ENCODE data around the gene FRAT2. TPM values are rescaled to one million over a fixed set of nuclear protein-coding genes. Genes with fewer than 3 reads are reported as not detected.
"Not testable (repeated sequence)": the region's sequence is repeated elsewhere in the genome, so short reads cannot be mapped to it uniquely, and the experiment has no call there.

The FRAT2 gene
- total RNA-seq, 1 donor from 2014 or later: 8.9 TPM

DNA sequence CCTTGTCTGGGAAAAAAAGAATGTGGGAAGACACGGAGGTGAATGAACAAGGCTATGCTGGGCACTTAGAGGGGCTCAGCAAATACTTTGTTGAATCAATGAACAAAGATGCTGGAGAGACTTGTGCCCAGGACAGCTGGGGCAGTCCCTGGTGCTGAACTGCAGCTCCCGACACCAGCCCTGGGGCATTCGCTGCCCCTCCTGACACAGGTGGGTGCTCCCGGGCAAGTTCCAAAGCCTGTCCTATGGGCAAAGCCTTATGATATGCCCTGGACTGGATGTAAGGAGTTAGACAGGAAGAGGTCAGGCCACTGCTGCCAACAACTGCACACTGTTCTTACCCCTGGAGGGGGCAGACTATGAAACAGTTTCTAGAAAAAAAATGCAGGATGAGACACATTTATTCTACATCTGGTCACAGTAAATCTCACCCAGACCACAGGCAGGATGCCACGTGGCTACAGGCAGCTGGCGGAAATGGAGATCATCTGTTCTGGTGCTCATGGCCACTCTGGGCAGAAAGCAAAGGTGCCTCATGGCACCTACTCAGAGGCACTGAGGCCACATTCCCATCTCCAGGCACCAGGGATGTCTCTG, 21.9 kb upstream of the FRAT2 start:
- DNase-seq (ENCODE audit: low spot score in 2 of 2, unreplicated experiment in 2 of 2): no peak
- peaks cover 18% of the 10 kb centered on the region for H3K36me3 Mint-ChIP-seq
- no peaks in the 10 kb centered on the region for H3K9me3 Mint-ChIP-seq
- H3K4me1 Mint-ChIP-seq: no peaks in the 10 kb centered on the region
- H3K27ac Mint-ChIP-seq: no peak overlapping the region
- H3K4me3 Mint-ChIP-seq: no peak overlapping the region
- no peaks in the 10 kb centered on the region for H3K27me3 Mint-ChIP-seq (ENCODE audit: low read depth)
- TF ChIP-seq, protein P1, sequence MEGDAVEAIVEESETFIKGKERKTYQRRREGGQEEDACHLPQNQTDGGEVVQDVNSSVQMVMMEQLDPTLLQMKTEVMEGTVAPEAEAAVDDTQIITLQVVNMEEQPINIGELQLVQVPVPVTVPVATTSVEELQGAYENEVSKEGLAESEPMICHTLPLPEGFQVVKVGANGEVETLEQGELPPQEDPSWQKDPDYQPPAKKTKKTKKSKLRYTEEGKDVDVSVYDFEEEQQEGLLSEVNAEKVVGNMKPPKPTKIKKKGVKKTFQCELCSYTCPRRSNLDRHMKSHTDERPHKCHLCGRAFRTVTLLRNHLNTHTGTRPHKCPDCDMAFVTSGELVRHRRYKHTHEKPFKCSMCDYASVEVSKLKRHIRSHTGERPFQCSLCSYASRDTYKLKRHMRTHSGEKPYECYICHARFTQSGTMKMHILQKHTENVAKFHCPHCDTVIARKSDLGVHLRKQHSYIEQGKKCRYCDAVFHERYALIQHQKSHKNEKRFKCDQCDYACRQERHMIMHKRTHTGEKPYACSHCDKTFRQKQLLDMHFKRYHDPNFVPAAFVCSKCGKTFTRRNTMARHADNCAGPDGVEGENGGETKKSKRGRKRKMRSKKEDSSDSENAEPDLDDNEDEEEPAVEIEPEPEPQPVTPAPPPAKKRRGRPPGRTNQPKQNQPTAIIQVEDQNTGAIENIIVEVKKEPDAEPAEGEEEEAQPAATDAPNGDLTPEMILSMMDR (IDR thresholded peaks at IDR 0.05; ENCODE audit: unreplicated experiment): no peak

DNA sequence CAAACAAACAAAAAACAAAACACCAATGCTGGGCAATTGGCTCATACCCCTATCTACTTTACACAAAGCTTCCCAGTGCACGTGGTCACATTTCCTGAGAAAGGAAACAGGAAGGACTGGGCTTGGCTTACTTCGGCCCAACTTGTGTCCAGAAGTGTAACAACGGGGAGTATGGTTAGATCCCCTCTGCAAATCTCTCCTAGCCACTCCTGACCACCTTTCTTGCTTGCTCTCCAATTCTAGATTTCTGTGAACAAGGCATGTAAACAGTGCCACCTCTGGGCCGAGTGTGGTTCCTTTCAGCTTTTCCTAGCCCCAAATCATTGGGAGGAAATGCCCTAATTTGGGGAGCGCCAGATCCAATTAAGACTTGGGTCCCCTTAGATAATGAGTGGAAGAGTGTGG, 21.0 kb upstream of the FRAT2 start:
- no peak overlapping the region for H3K27ac Mint-ChIP-seq
- peaks cover 16% of the 10 kb centered on the region for H3K36me3 Mint-ChIP-seq
- DNase-seq (ENCODE audit: low spot score in 2 of 2, unreplicated experiment in 2 of 2): no peak
- H3K4me1 Mint-ChIP-seq: no peaks in the 10 kb centered on the region
- no peaks in the 10 kb centered on the region for H3K9me3 Mint-ChIP-seq
- TF ChIP-seq, protein P1 (IDR thresholded peaks at IDR 0.05; ENCODE audit: unreplicated experiment): no peak
- H3K4me3 Mint-ChIP-seq: no peak overlapping the region
- no peaks in the 10 kb centered on the region for H3K27me3 Mint-ChIP-seq (ENCODE audit: low read depth)

DNA sequence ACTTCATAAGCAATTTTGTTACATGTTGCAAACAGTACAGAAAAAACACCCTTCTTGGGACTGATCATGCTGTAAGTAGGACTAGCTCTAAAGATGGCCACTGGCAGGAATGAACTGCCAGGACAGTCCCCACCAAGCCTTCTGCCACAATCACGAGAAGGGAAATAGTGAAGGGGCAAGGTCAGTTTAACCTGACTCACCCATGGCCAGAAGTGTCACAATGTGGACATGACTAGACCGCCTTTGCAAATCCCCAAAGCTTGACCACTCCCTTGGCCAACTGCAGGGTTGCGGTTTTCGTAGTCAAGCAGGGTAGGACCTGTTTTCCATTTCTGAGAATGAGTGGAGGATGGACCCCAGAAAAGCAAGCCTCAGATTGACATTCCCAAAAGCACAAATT, 19.4 kb upstream of the FRAT2 start:
- DNase-seq (ENCODE audit: low spot score in 2 of 2, unreplicated experiment in 2 of 2): no peak
- H3K36me3 Mint-ChIP-seq: peaks cover 13% of the 10 kb centered on the region
- H3K4me3 Mint-ChIP-seq: no peak overlapping the region
- TF ChIP-seq, protein P1 (IDR thresholded peaks at IDR 0.05; ENCODE audit: unreplicated experiment): no peak
- H3K27ac Mint-ChIP-seq: no peak overlapping the region
- no peaks in the 10 kb centered on the region for H3K9me3 Mint-ChIP-seq
- H3K27me3 Mint-ChIP-seq (ENCODE audit: low read depth): no peaks in the 10 kb centered on the region
- H3K4me1 Mint-ChIP-seq: peaks cover 9% of the 10 kb centered on the region

DNA sequence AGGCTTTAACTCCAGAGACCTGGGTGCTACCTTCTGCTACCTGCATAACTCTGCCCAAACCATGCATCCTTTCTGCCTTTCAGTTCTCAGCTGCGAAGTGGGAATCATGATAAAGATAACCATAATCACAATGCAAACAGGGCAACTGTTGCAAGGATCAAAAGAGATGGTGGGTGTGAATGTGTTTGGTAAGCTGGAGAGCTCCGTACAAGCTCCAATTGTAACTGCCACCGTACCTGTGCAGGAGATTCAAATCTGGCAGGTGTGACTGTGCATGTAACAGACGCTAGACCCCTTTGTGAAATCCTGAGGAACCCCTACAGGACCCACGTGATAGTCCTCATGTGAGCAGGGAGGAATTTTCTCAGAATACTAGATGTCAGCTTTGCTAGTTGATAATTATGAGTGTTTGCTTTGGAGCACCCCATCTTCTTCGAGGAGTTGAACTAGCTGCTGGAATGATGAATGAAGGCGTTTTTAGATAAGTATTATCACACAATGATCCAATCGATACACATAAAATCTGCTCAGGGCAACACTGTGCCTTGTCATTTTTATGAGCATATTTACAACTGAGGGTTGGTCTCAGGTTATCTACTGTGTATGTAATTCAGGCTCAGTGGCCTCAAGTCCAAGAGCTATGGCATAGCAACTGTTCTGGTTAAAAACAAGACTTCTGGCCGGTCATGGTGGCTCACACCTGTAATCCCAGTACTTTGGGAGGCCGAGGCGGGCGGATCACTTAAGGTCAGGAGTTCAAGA, 15.4 kb upstream of the FRAT2 start:
- no peak for DNase-seq (ENCODE audit: low spot score in 2 of 2, unreplicated experiment in 2 of 2)
- Mint-ChIP-seq H3K4me3 (no peak overlapping the region), H3K27ac (no peak overlapping the region), H3K36me3 (no peaks in the 10 kb centered on the region), H3K9me3 (no peaks in the 10 kb centered on the region), H3K4me1 (peaks cover 9% of the 10 kb centered on the region), H3K27me3 (ENCODE audit: low read depth) (no peaks in the 10 kb centered on the region)
- TF ChIP-seq, protein P1 (IDR thresholded peaks at IDR 0.05; ENCODE audit: unreplicated experiment): no peak

DNA sequence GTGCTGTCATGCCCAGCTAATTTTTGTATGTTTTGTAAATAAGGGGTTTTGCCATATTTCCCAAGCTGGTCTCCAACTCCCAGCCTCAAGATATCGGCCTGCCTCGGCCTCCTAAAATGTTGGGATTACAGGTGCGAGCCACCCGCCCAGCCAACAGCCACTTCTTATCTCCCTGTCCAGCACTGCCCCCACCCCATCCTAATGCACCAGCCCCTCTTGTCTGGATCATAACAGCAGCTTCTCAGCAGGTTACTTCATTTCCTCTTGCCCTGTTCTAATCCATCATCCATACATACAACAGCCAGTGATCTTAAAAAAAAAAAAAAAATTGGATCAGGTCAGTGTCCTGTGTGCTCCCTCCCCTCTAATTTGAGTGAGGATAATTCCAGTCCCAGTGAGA, 12.8 kb upstream of the FRAT2 start:
- TF ChIP-seq, protein P1 (IDR thresholded peaks at IDR 0.05; ENCODE audit: unreplicated experiment): no peak
- no peak overlapping the region for H3K4me3 Mint-ChIP-seq
- H3K27ac Mint-ChIP-seq: no peak overlapping the region
- DNase-seq (ENCODE audit: low spot score in 2 of 2, unreplicated experiment in 2 of 2): no peak
- H3K4me1 Mint-ChIP-seq: peaks cover 9% of the 10 kb centered on the region
- H3K27me3 Mint-ChIP-seq (ENCODE audit: low read depth): no peaks in the 10 kb centered on the region
- H3K9me3 Mint-ChIP-seq: no peaks in the 10 kb centered on the region
- H3K36me3 Mint-ChIP-seq: no peaks in the 10 kb centered on the region

DNA sequence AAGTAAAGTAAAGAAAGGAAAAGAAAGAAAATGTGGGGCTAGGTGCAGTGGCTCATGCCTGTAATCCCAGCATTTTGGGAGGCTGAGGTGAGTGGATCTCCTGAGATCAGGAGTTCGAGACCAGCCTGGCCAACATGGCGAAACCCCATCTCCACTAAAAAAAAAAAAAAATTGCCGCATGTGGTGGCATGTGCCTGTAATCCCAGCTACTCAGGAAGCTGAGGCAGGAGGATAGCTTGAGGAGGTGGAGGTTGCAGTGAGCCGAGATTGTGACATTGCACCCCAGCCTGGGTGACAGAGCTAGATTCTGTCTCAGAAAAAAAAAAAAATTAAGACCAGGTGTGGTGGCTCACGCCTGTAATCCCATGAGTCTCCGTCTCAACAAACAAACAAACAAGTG, 9.1 kb upstream of the FRAT2 start:
- DNase-seq (ENCODE audit: low spot score in 2 of 2, unreplicated experiment in 2 of 2); H3K27ac Mint-ChIP-seq; H3K36me3 Mint-ChIP-seq; H3K4me3 Mint-ChIP-seq; H3K4me1 Mint-ChIP-seq; H3K9me3 Mint-ChIP-seq: not testable (repeated sequence)
- H3K27me3 Mint-ChIP-seq (ENCODE audit: low read depth): peaks cover 11% of the 10 kb centered on the region

Measured in mesothelial cell of epicardium (in vitro differentiated cells).